ENCODE data around the gene FAM234B. TPM values are rescaled to one million over a fixed set of nuclear protein-coding genes. Genes with fewer than 3 reads are reported as not detected.

FAM234B gene
- total and polyA plus RNA-seq, 7 donors = 0.89 to 4.0 (median 2.1) TPM

DNA sequence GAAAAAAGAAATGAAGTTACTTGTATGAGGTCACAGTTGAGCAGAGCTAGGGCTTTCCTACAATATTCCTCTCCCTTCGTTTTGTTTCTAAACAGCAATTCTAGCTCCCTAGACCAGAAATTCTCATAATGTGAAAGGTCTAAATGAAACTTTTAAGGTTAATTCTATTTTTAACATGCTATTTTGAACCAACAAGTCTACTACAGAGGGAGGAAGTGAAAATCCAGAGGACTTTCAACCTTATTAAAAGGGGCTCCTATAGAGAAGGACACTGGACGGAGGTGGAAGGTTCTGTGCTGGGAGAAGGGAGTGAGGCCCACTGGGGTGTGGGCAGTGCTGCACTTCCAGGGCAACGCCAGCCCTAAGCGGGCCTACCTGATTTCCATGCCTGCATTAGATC, 45.9 kb downstream of the FAM234B start:
- intact Hi-C loops (cut with DNase I) = loop anchor here (10.0 kb wide), 2 partner anchors 125 to 175 kb away; no protein-coding TSS in a partner anchor
- WGBS, 3 donors = 90 to 91% (median 90%) methylated on average over 4 of the region's 4 CpGs
- Histone ChIP-seq H3K9me3 (no peaks in the 10 kb centered on the region), H3K4me1 (no peaks in the 10 kb centered on the region), H3K4me3 (no peak overlapping the region), H3K36me3 (ENCODE audit: insufficient read depth in 1 of 2, low read depth in 1 of 2) (peaks cover 0 to 3% of the 10 kb centered on the region in 2 donors), H3K27ac (no peak overlapping the region), H3K27me3 (ENCODE audit: insufficient read depth in 3 of 3, low read length in 2 of 3) (no peaks in the 10 kb centered on the region)
- no peak for TF ChIP-seq CTCF (IDR thresholded peaks at IDR 0.05)
- ATAC-seq (no peak), DNase-seq (no peak)

GRCh38 chr12:13091832-13092231, 47.7 kb downstream of the FAM234B start:
- Histone ChIP-seq H3K9me3 (no peaks in the 10 kb centered on the region), H3K4me1 (no peaks in the 10 kb centered on the region), H3K36me3 (ENCODE audit: insufficient read depth in 1 of 2, low read depth in 1 of 2) (no peaks in the 10 kb centered on the region), H3K27ac (no peak overlapping the region), H3K27me3 (ENCODE audit: insufficient read depth in 3 of 3, low read length in 2 of 3) (no peaks in the 10 kb centered on the region), H3K4me3 (no peak overlapping the region)
- intact Hi-C loops (cut with DNase I) = loop anchor here (10.0 kb wide), 2 partner anchors 123 to 177 kb away; no protein-coding TSS in a partner anchor
- DNase-seq (no peak), ATAC-seq (no peak)
- TF ChIP-seq CTCF (IDR thresholded peaks at IDR 0.05) = no peak
- WGBS, 3 donors = 91 to 93% (median 92%) methylated on average over 6 of the region's 6 CpGs

DNA sequence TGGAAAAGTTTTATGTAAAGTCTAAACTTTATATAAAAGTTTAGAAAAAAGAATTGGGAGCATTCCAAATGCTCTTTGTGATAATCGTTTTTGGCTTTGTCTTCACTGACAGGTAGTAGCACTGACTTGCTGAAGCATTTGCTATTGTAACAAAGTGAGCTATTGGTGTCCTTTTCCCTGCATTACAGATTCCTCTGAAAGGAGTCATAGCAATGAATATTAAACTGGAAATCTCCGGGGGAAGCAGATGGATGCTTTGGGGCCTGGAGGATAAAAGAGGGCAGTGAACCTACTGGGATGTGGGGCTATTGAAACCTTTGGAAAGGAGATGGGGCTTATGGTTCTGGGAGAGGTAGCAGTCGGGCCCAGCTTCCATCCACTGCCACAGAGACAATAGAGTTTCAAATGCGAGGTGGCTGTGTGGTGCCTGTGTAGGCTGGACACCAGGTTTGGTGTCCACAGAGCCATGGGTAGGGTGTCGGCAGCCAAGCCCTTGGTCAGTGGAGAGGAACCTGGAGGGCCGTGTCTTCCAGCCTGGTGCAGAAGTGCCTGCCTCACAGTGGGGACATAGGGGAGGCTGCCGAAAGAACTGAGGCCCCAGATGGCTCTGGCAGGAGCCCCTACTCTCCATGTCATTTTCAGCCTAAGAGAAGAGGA, 49.1 kb downstream of the FAM234B start:
- ATAC-seq (no peak), DNase-seq (no peak)
- Histone ChIP-seq H3K9me3 (no peaks in the 10 kb centered on the region), H3K4me3 (no peak overlapping the region), H3K4me1 (no peaks in the 10 kb centered on the region), H3K27me3 (ENCODE audit: insufficient read depth in 3 of 3, low read length in 2 of 3) (no peaks in the 10 kb centered on the region), H3K36me3 (ENCODE audit: insufficient read depth in 1 of 2, low read depth in 1 of 2) (no peaks in the 10 kb centered on the region), H3K27ac (no peak overlapping the region)
- TF ChIP-seq CTCF (IDR thresholded peaks at IDR 0.05) = no peak
- WGBS, 3 donors = 68 to 81% (median 74%) methylated on average over 7 of the region's 7 CpGs
- intact Hi-C loops (cut with DNase I) = loop anchor here (10.0 kb wide), 2 partner anchors 121 to 179 kb away; no protein-coding TSS in a partner anchor

- Histone ChIP-seq H3K9me3 (no peaks in the 10 kb centered on the region), H3K27ac (no peak overlapping the region), H3K4me1 (no peaks in the 10 kb centered on the region), H3K4me3 (no peak overlapping the region), H3K36me3 (ENCODE audit: insufficient read depth in 1 of 2, low read depth in 1 of 2) (no peaks in the 10 kb centered on the region), H3K27me3 (ENCODE audit: insufficient read depth in 3 of 3, low read length in 2 of 3) (no peaks in the 10 kb centered on the region)
- ATAC-seq (no peak), DNase-seq (no peak)
- TF ChIP-seq CTCF (IDR thresholded peaks at IDR 0.05) = no peak
- intact Hi-C loops (cut with DNase I) = loop anchor here (10.0 kb wide), 2 partner anchors 121 to 179 kb away; no protein-coding TSS in a partner anchor
- 61 to 63% (median 61%) methylated on average over 2 of the region's 2 CpGs for WGBS, 3 donors
These were observed 49.7 kb downstream of the FAM234B start for GRCh38 chr12:13093848-13094220.
